GDM1 (cell line): ENCODE measurements around the gene LAMB4.

Experiments
- DNase-seq: peaks from one replicate; lab custom pipeline; 2025; lab: John Stamatoyannopoulos, UW

LAMB4 gene

GRCh38 chr7:108140671-108141070 lies 10.5 kb upstream of the LAMB4 start:
- no peak for DNase-seq

GRCh38 chr7:108138911-108139310 lies 8.8 kb upstream of the LAMB4 start:
- no peak for DNase-seq

- DNase-seq: no peak
Observed at GRCh38 chr7:108137993-108138392, 7.8 kb upstream of the LAMB4 start.

- no peak for DNase-seq
Observed at GRCh38 chr7:108137040-108137439, 6.9 kb upstream of the LAMB4 start.

GRCh38 chr7:108136191-108136688 lies 6.1 kb upstream of the LAMB4 start:
- DNase-seq: peak; percentile 78

GRCh38 chr7:108135446-108136190 lies 5.5 kb upstream of the LAMB4 start:
- DNase-seq: peak; percentile 66

GRCh38 chr7:108134486-108134885 lies 4.3 kb upstream of the LAMB4 start:
- DNase-seq: no peak

GRCh38 chr7:108132551-108133265 lies 2.5 kb upstream of the LAMB4 start:
- DNase-seq: no peak

- DNase-seq: no peak
Observed at GRCh38 chr7:108129018-108129965, 869 bp downstream of the LAMB4 start.

- no peak for DNase-seq
Observed at GRCh38 chr7:108128514-108128913, 1.6 kb downstream of the LAMB4 start.

- DNase-seq: no peak
Observed at GRCh38 chr7:108127461-108127860, 2.7 kb downstream of the LAMB4 start.

- no peak for DNase-seq
Observed at GRCh38 chr7:108124820-108125219, 5.3 kb downstream of the LAMB4 start.

GRCh38 chr7:108122181-108122580 lies 8.0 kb downstream of the LAMB4 start:
- DNase-seq: no peak

- DNase-seq: no peak
Observed at GRCh38 chr7:108120933-108121332, 9.2 kb downstream of the LAMB4 start.

- no peak for DNase-seq
Observed at GRCh38 chr7:108120196-108120595, 10.0 kb downstream of the LAMB4 start.

GRCh38 chr7:108118959-108119358 lies 11.2 kb downstream of the LAMB4 start:
- DNase-seq: no peak

- peak; percentile 26 for DNase-seq
Observed at GRCh38 chr7:108114117-108114841, 15.9 kb downstream of the LAMB4 start.

GRCh38 chr7:108112683-108113082 lies 17.5 kb downstream of the LAMB4 start:
- no peak for DNase-seq

GRCh38 chr7:108109221-108109908 lies 20.8 kb downstream of the LAMB4 start:
- peak; percentile 1 for DNase-seq

GRCh38 chr7:108108131-108108530 lies 22.0 kb downstream of the LAMB4 start:
- DNase-seq: no peak

- no peak for DNase-seq
Observed at GRCh38 chr7:108104324-108104723, 25.8 kb downstream of the LAMB4 start.
